Measurements from ENCODE around the gene TNFRSF4. TPM values are rescaled to one million over a fixed set of nuclear protein-coding genes. Genes with fewer than 3 reads are reported as not detected.

The TNFRSF4 gene
- total RNA-seq (2014; rRNA removed; shearing (Covaris generic)) = not detected in 2 replicates
- 1.1 and 1.4 TPM in 2 replicates for total RNA-seq (2022)
- percentile 24 among the genes with signal in this experiment for Bru-seq, nascent RNA
- BruChase-seq, experiment 1, labeled RNA remaining after a 6-hour chase = not detected
- BruChase-seq, experiment 2, labeled RNA remaining after a 2-hour chase = percentile 7 among the genes with signal in this experiment
- long read RNA-seq = 0 reads

DNA sequence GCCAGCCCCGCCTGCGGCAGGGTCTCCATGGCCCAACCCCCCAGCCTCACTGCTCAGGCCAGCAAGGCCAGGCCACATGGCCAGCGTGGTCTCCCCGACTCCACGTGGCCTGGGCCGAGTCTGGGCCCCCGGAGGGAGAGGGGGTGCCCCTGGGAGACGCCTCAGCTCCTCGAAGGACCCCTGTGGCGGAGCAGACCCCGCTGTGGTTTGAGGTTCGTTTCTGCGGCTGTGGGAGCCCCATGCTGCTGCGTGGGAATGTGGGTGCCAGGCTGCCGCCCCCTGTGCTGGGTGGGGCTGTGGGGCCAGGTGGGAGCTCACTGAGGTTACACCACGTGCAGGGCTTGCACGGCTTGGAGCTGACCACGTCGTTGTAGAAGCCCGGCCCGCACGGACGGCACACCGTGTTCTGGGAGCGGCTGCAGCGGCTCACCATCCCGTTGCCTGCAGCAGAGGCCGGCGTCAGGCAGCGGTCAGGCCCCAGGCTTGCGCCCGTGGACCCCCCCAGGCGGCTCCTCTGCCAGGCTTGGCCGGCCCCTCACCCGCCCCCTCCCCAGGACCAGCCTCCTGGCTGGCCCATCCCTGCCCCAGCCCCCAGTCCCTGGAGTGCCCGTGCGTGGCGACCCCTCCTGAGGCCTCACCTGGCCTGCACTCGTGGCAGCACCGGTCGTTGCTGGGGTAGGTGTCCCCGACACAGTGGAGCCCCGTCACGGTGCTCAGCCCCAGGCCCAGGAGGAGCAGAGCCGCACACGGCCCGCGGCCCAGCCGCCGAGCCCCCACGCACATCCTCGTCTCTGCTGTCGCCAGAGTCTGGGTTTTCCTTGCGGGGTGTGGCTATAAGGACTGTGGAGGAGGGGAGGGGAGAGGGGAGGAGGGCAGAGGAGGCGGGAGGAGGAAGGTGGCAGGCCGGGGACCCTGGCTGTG, at the start of gene TNFRSF4:
Gene TNFRSF4, minus strand, starts transcription at position 809 of the 921 bp plus-strand sequence. Its CDS starts 26 bp downstream, at position 783.
- TF ChIP-seq EZH2phosphoT487 (IDR thresholded peaks at IDR 0.05; ENCODE audit: borderline replicate concordance, low read depth, low read length) (no peak), CTCF (conservative IDR thresholded peaks at IDR 0.05; ENCODE audit: low read length) (no peak)
- H3K4me1 ChIP-seq (ENCODE audit: insufficient read depth, low read length, poor library complexity, severe bottlenecking) = no peaks in the 10 kb centered on the region
- H3K27ac ChIP-seq (ENCODE audit: low read depth, low read length, poor library complexity, severe bottlenecking) = no peak within 1 kb of the TSS
- intact Hi-C loops (cut with micrococcal nuclease; ENCODE audit: unreplicated experiment) = loop anchor here (2.0 kb wide), 1 partner anchor 91 kb away; no protein-coding TSS in a partner anchor
- CTCF ChIA-PET (ENCODE audit: unreplicated experiment) = no interaction called here
- no peaks in the 10 kb centered on the region for H3K79me2 ChIP-seq (ENCODE audit: insufficient read depth, low read depth, low read length)
- no peak within 1 kb of the TSS for H2AFZ ChIP-seq (ENCODE audit: low read length)
- H3K4me3 ChIP-seq (ENCODE audit: low read depth, low read length, poor library complexity, severe bottlenecking) = no peak within 1 kb of the TSS
- POLR2A ChIA-PET = no interaction called here
- H3K9me2 ChIP-seq (ENCODE audit: insufficient read depth, low read length) = no peaks in the 10 kb centered on the region
- DNase-seq (ENCODE audit: low spot score) = no peak
- no TSS peak for BruUV-seq (replicated peaks)
- H3K4me2 ChIP-seq (ENCODE audit: low read length) = no peak within 1 kb of the TSS
- no peaks in the 10 kb centered on the region for H4K20me1 ChIP-seq (ENCODE audit: insufficient read depth, low read length)
- H3K9me3 ChIP-seq (ENCODE audit: low read length) = no peaks in the 10 kb centered on the region
- peaks cover 23% of the 10 kb centered on the region for H3K36me3 ChIP-seq (ENCODE audit: insufficient read depth, low read length)

DNA sequence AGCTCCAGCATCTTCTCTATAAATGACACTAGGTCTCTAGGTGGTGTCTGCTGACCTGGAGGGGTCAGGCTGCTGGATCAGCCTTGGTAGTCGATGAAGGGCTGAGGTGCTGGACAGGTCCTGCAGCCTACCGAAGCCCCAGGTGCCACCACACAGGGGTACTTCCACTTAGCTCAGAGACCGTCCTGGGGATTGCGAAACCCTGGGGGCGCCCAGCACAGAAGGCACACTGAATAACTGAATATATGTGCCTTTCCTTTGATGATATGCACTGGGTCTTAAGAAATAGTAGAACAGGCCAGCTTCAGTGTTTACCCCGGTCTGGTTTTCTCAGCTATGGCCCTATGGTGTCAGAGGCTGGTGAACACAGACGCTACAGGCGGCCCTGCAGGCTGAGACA, 48.8 kb upstream of the TNFRSF4 start:
- Histone ChIP-seq H4K20me1 (ENCODE audit: insufficient read depth, low read length) (no peaks in the 10 kb centered on the region), H3K4me2 (ENCODE audit: low read length) (no peak overlapping the region), H3K9me3 (ENCODE audit: low read length) (no peaks in the 10 kb centered on the region), H2AFZ (ENCODE audit: low read length) (no peak overlapping the region), H3K27ac (ENCODE audit: low read depth, low read length, poor library complexity, severe bottlenecking) (no peak overlapping the region), H3K4me1 (ENCODE audit: insufficient read depth, low read length, poor library complexity, severe bottlenecking) (no peaks in the 10 kb centered on the region), H3K4me3 (ENCODE audit: low read depth, low read length, poor library complexity, severe bottlenecking) (no peak overlapping the region), H3K36me3 (ENCODE audit: insufficient read depth, low read length) (peaks cover 77% of the 10 kb centered on the region), H3K9me2 (ENCODE audit: insufficient read depth, low read length) (no peaks in the 10 kb centered on the region), H3K79me2 (ENCODE audit: insufficient read depth, low read depth, low read length) (no peaks in the 10 kb centered on the region)
- TF ChIP-seq CTCF (conservative IDR thresholded peaks at IDR 0.05; ENCODE audit: low read length) (no peak), EZH2phosphoT487 (IDR thresholded peaks at IDR 0.05; ENCODE audit: borderline replicate concordance, low read depth, low read length) (no peak)
- CTCF ChIA-PET (ENCODE audit: unreplicated experiment) = no interaction called here
- POLR2A ChIA-PET = no interaction called here
- no peak for DNase-seq (ENCODE audit: low spot score)
- intact Hi-C loops (cut with micrococcal nuclease; ENCODE audit: unreplicated experiment) = no loop called here
- no TSS peak for BruUV-seq (replicated peaks)

GRCh38 chr1:1262071-1262470, 48.1 kb upstream of the TNFRSF4 start:
- no peak overlapping the region for H3K4me2 ChIP-seq (ENCODE audit: low read length)
- no peaks in the 10 kb centered on the region for H3K9me3 ChIP-seq (ENCODE audit: low read length)
- no peak overlapping the region for H2AFZ ChIP-seq (ENCODE audit: low read length)
- no peak overlapping the region for H3K27ac ChIP-seq (ENCODE audit: low read depth, low read length, poor library complexity, severe bottlenecking)
- H3K4me3 ChIP-seq (ENCODE audit: low read depth, low read length, poor library complexity, severe bottlenecking) = no peak overlapping the region
- TF ChIP-seq EZH2phosphoT487 (IDR thresholded peaks at IDR 0.05; ENCODE audit: borderline replicate concordance, low read depth, low read length) (no peak), CTCF (conservative IDR thresholded peaks at IDR 0.05; ENCODE audit: low read length) (no peak)
- no peaks in the 10 kb centered on the region for H3K4me1 ChIP-seq (ENCODE audit: insufficient read depth, low read length, poor library complexity, severe bottlenecking)
- H3K36me3 ChIP-seq (ENCODE audit: insufficient read depth, low read length) = peaks cover 77% of the 10 kb centered on the region
- DNase-seq (ENCODE audit: low spot score) = no peak
- CTCF ChIA-PET (ENCODE audit: unreplicated experiment) = no interaction called here
- H3K9me2 ChIP-seq (ENCODE audit: insufficient read depth, low read length) = no peaks in the 10 kb centered on the region
- POLR2A ChIA-PET = no interaction called here
- H4K20me1 ChIP-seq (ENCODE audit: insufficient read depth, low read length) = no peaks in the 10 kb centered on the region
- no TSS peak for BruUV-seq (replicated peaks)
- H3K79me2 ChIP-seq (ENCODE audit: insufficient read depth, low read depth, low read length) = no peaks in the 10 kb centered on the region
- intact Hi-C loops (cut with micrococcal nuclease; ENCODE audit: unreplicated experiment) = no loop called here

All from OCI-LY7 (cell line).